SK-N-SH (cell line): ENCODE measurements around the gene RASGRF1.

Experiments
- CTCF ChIP-seq: fragments of 200-600 bp; sonication (generic); IDR thresholded peaks from 2 replicates; pipeline ENCODE4 v1.6.1; 2017; ENCODE audit warnings: antibody characterized with exemption, mild to moderate bottlenecking, moderate library complexity
- ELF1 ChIP-seq: IDR thresholded peaks from 2 replicates; pipeline ENCODE4 v1.4.0; 2012
- EP300 ChIP-seq, 2 experiments: IDR thresholded peaks; 2 replicates each; pipeline versions ENCODE4 v1.4.0 to v1.6.1; 2012; ENCODE audit warnings: borderline replicate concordance in 1 of 2, low read depth in 1 of 2, low read length in 1 of 2
- GABPA ChIP-seq: IDR thresholded peaks from 2 replicates; pipeline ENCODE4 v1.4.0; 2012; ENCODE audit warnings: low read depth, mild to moderate bottlenecking
- JUND ChIP-seq: IDR thresholded peaks from 2 replicates; pipeline ENCODE4 v1.4.0; 2012
- PBX3 ChIP-seq: IDR thresholded peaks from 2 replicates; pipeline ENCODE4; 2012
- RXRA ChIP-seq: IDR thresholded peaks from 2 replicates; pipeline ENCODE4 v1.4.0; 2012; ENCODE audit warnings: low read depth, mild to moderate bottlenecking, borderline replicate concordance
- SIN3A ChIP-seq: IDR thresholded peaks from 2 replicates; pipeline ENCODE4 v1.6.1; 2012; ENCODE audit warnings: low read depth, mild to moderate bottlenecking, low read length, moderate library complexity, borderline replicate concordance
- SMC3 ChIP-seq: IDR thresholded peaks from 2 replicates; pipeline ENCODE4 v1.6.1; 2012; ENCODE audit warnings: low read depth, low read length, improper control_type of control experiment
- TAF1 ChIP-seq: IDR thresholded peaks from 2 replicates; pipeline ENCODE4 v1.6.1; 2012; ENCODE audit warnings: low read depth, mild to moderate bottlenecking, low read length, moderate library complexity, borderline replicate concordance
- TEAD4 ChIP-seq: IDR thresholded peaks from 2 replicates; pipeline ENCODE4 v1.4.0; 2012; ENCODE audit warnings: mild to moderate bottlenecking, borderline replicate concordance; ENCODE audit not compliant: insufficient read depth
- USF1 ChIP-seq: IDR thresholded peaks from 2 replicates; pipeline ENCODE4 v1.4.0; 2012; ENCODE audit warnings: low read depth, borderline replicate concordance
- YY1 ChIP-seq: IDR thresholded peaks from 2 replicates; pipeline ENCODE4 v1.4.0; 2012; ENCODE audit warnings: low read depth, mild to moderate bottlenecking

GRCh38 chr15:78976691-78977090 lies 113.9 kb downstream of the RASGRF1 start:
- TF ChIP-seq ELF1: no peak
- no peak for TF ChIP-seq CTCF
- no peak for TF ChIP-seq PBX3
- no peak for TF ChIP-seq SIN3A
- TF ChIP-seq TAF1: no peak
- no peak for TF ChIP-seq SMC3
- TF ChIP-seq EP300 (IDR thresholded peaks at IDR 0.05; ENCODE audit: borderline replicate concordance in 1 of 2, low read depth in 1 of 2, low read length in 1 of 2): no peak
- TF ChIP-seq USF1: no peak
- no peak for TF ChIP-seq GABPA
- no peak for TF ChIP-seq JUND
- no peak for TF ChIP-seq RXRA
- no peak for TF ChIP-seq TEAD4
- TF ChIP-seq YY1: no peak
